CD4-positive, alpha-beta T cell (primary cell): ENCODE data around the gene ADGRB3. TPM values are rescaled to one million over a fixed set of nuclear protein-coding genes. Genes with fewer than 3 reads are reported as not detected.

Experiments
- ATAC-seq: fragments of 200-7000 bp; cut with Tn5 transposase; one replicate; pipeline ENCODE4 v1.10.0; 2022; ENCODE audit warnings: mild to moderate bottlenecking; ENCODE audit not compliant: poor library complexity
- CTCF ChIA-PET: fragments of 350-600 bp; sonication (Branson Sonifier 250); formaldehyde crosslinking; loops from one replicate; lab custom pipeline; 2021; ENCODE audit warnings: antibody characterized with exemption, inconsistent platforms; lab: Charles Lee
- POLR2A ChIA-PET: fragments of 350-600 bp; sonication (Branson Sonifier 250); formaldehyde crosslinking; loops from one replicate; lab custom pipeline; 2021; ENCODE audit warnings: antibody characterized with exemption, inconsistent platforms; lab: Charles Lee
- DNase-seq, 14 experiments: peaks; one replicate each; pipeline ENCODE4 v3.0.0-alpha.2; 2013 to 2020; ENCODE audit warnings: mixed read lengths in 2 of 14
- H3K27ac ChIP-seq, 2 donors: one replicate each; pipeline versions ENCODE4 v1.5.1 to v1.7.0; 2013; ENCODE audit warnings: low read length in 2 of 2, low read depth in 1 of 2, mild to moderate bottlenecking in 1 of 2
- H3K27me3 ChIP-seq, 2 experiments: 1 replicate in 1 of 2; 2 replicates in 1 of 2; pipeline versions ENCODE4 v1.6.1 to v1.7.0; 2013; ENCODE audit warnings: low read length in 2 of 2, control low read depth in 1 of 2, mild to moderate bottlenecking in 1 of 2, moderate library complexity in 1 of 2; ENCODE audit not compliant: insufficient read depth in 2 of 2, control insufficient read depth in 1 of 2
- H3K36me3 ChIP-seq: one replicate; pipeline ENCODE4 v1.6.1; 2013; ENCODE audit warnings: low read length, control low read depth; ENCODE audit not compliant: insufficient read depth
- H3K4me1 ChIP-seq: one replicate; pipeline ENCODE4 v1.6.1; 2013; ENCODE audit warnings: low read length, control low read depth; ENCODE audit not compliant: insufficient read depth
- H3K4me3 ChIP-seq: one replicate; pipeline ENCODE4 v1.5.1; 2013; ENCODE audit warnings: mild to moderate bottlenecking, low read length, moderate library complexity
- H3K9me3 ChIP-seq, 2 experiments: 1 replicate in 1 of 2; 2 replicates in 1 of 2; pipeline versions ENCODE4 v1.6.1 to v1.7.0; 2013; ENCODE audit warnings: low read length in 2 of 2, mild to moderate bottlenecking in 2 of 2, control low read depth in 1 of 2, moderate library complexity in 1 of 2; ENCODE audit not compliant: control insufficient read depth in 1 of 2, insufficient read depth in 1 of 2
- H3K27ac Mint-ChIP-seq: one replicate; pipeline ENCODE4 v1.8.0; 2020; ENCODE audit warnings: mixed read lengths
- H3K27me3 Mint-ChIP-seq: one replicate; pipeline ENCODE4 v1.8.0; 2021; ENCODE audit warnings: mixed read lengths
- H3K36me3 Mint-ChIP-seq: one replicate; pipeline ENCODE4 v1.8.0; 2021; ENCODE audit warnings: low read depth, mixed read lengths
- H3K4me1 Mint-ChIP-seq: one replicate; pipeline ENCODE4 v1.8.0; 2021; ENCODE audit warnings: low read depth, mixed read lengths
- H3K4me3 Mint-ChIP-seq: one replicate; pipeline ENCODE4 v1.8.0; 2020; ENCODE audit warnings: mild to moderate bottlenecking, mixed read lengths
- H3K9me3 Mint-ChIP-seq: one replicate; pipeline ENCODE4 v1.8.0; 2020; ENCODE audit warnings: mixed read lengths
- CTCF ChIP-seq: fragments of 200-600 bp; IDR thresholded peaks from one replicate; pipeline ENCODE4 v1.8.0; 2022; ENCODE audit warnings: antibody characterized with exemption, mild to moderate bottlenecking
- intact Hi-C, 2 experiments: fragments of 100-400 bp; cut with DNase I in 1 of 2; cut with micrococcal nuclease in 1 of 2; formaldehyde crosslinking; loops; one replicate each; pipeline versions ENCODE4 v1.15.1 to v1.9.0; 2023 to 2025; cut with DNase I, micrococcal nuclease
- polyA plus RNA-seq, 2 donors: library from polyadenylated mRNA; unstranded; fragments of 120-200 nt; gene quantifications; one replicate each; pipeline ENCODE4 v1.2.1, GENCODE V29; 2013
- total RNA-seq, 174 experiments: library from RNA in 2 of 174; stranded (reverse) in 2 of 174; gene quantifications; one replicate each; pipeline ENCODE4 v1.2.3 and lab custom pipeline; 2021 to 2026

Gene ADGRB3
- total RNA-seq: not detected
- polyA plus RNA-seq (2013, experiment 1 of 2): 0.03 TPM
- 0.03 TPM for polyA plus RNA-seq (2013, experiment 2 of 2)
- 0 to 0.40 (median 0) reads per million in 172 experiments for total RNA-seq (lab: John Stamatoyannopoulos, UW)

- peak within 1 kb of the TSS; percentile 49 for H3K4me3 ChIP-seq
- POLR2A ChIA-PET: no interaction called here
Measured at GRCh38 chr6:68634726-68635411, at the start of gene ADGRB3. Gene ADGRB3, plus strand, starts transcription at chr6:68635282. Its CDS starts 3,394 bp downstream, at chr6:68638676.

GRCh38 chr6:68593558-68593957 is 41.5 kb upstream of the ADGRB3 start:
- no peaks in the 10 kb centered on the region for H3K4me1 Mint-ChIP-seq
- no peak for TF ChIP-seq CTCF

More at GRCh38 chr6:68634726-68635411, at the start of gene ADGRB3:
- Histone ChIP-seq H3K4me1 (peaks cover 12% of the 10 kb centered on the region), H3K27ac (no peak within 1 kb of the TSS), H3K36me3 (no peaks in the 10 kb centered on the region), H3K9me3 (peaks cover 0 to 4% of the 10 kb centered on the region in 2 experiments), H3K27me3 (peaks cover 15 to 40% of the 10 kb centered on the region in 2 experiments)
- Mint-ChIP-seq H3K9me3 (no peaks in the 10 kb centered on the region), H3K4me3 (peak within 1 kb of the TSS; percentile 79), H3K27me3 (peaks cover 63% of the 10 kb centered on the region), H3K4me1 (peaks cover 23% of the 10 kb centered on the region), H3K27ac (no peak within 1 kb of the TSS), H3K36me3 (no peaks in the 10 kb centered on the region)
- no peak for TF ChIP-seq CTCF
- DNase-seq (peak in 5 of 14 experiments; percentile 10 to 63 (median 46)), ATAC-seq (peak; percentile 51)
- CTCF ChIA-PET: no interaction called here
- intact Hi-C loops: loop anchor here in 1 of 2 experiments (10.0 kb wide), 1 partner anchor 1470 kb away; no protein-coding TSS in a partner anchor

GRCh38 chr6:68597642-68598041 is 37.4 kb upstream of the ADGRB3 start:
- Mint-ChIP-seq H3K36me3 (no peaks in the 10 kb centered on the region), H3K4me1 (no peaks in the 10 kb centered on the region), H3K4me3 (no peak overlapping the region), H3K27ac (no peak overlapping the region), H3K27me3 (no peaks in the 10 kb centered on the region), H3K9me3 (peaks cover 17% of the 10 kb centered on the region)
- ATAC-seq (no peak), DNase-seq (no peak)
- ChIA-PET POLR2A (no interaction called here), CTCF (no interaction called here)
- Histone ChIP-seq H3K27ac (no peak overlapping the region), H3K9me3 (no peaks in the 10 kb centered on the region), H3K36me3 (no peaks in the 10 kb centered on the region), H3K4me1 (no peaks in the 10 kb centered on the region), H3K4me3 (no peak overlapping the region), H3K27me3 (no peaks in the 10 kb centered on the region)
- TF ChIP-seq CTCF: no peak
- intact Hi-C loops: no loop called here

More at GRCh38 chr6:68593558-68593957, 41.5 kb upstream of the ADGRB3 start:
- no peak overlapping the region for H3K27ac Mint-ChIP-seq
- no peak overlapping the region for H3K4me3 Mint-ChIP-seq
- H3K36me3 Mint-ChIP-seq: no peaks in the 10 kb centered on the region
- ChIA-PET POLR2A (no interaction called here), CTCF (no interaction called here)
- H3K4me3 ChIP-seq: no peak overlapping the region
- no peaks in the 10 kb centered on the region for H3K27me3 ChIP-seq
- no peaks in the 10 kb centered on the region for H3K36me3 ChIP-seq
- peaks cover 25% of the 10 kb centered on the region for H3K9me3 Mint-ChIP-seq
- H3K27ac ChIP-seq: no peak overlapping the region
- no peaks in the 10 kb centered on the region for H3K4me1 ChIP-seq
- no peaks in the 10 kb centered on the region for H3K27me3 Mint-ChIP-seq
- intact Hi-C loops: no loop called here
- peaks cover 4 to 5% of the 10 kb centered on the region in 2 experiments for H3K9me3 ChIP-seq
- ATAC-seq (no peak), DNase-seq (no peak)
